ENCODE data around the gene USP17L21. TPM values are rescaled to one million over a fixed set of nuclear protein-coding genes. Genes with fewer than 3 reads are reported as not detected.
"Not testable (repeated sequence)": the region's sequence is repeated elsewhere in the genome, so short reads cannot be mapped to it uniquely, and the experiment has no call there.

The USP17L21 gene, protein sequence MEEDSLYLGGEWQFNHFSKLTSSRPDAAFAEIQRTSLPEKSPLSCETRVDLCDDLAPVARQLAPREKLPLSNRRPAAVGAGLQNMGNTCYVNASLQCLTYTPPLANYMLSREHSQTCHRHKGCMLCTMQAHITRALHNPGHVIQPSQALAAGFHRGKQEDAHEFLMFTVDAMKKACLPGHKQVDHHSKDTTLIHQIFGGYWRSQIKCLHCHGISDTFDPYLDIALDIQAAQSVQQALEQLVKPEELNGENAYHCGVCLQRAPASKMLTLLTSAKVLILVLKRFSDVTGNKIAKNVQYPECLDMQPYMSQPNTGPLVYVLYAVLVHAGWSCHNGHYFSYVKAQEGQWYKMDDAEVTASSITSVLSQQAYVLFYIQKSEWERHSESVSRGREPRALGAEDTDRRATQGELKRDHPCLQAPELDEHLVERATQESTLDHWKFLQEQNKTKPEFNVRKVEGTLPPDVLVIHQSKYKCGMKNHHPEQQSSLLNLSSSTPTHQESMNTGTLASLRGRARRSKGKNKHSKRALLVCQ
- not detected for total RNA-seq

DNA sequence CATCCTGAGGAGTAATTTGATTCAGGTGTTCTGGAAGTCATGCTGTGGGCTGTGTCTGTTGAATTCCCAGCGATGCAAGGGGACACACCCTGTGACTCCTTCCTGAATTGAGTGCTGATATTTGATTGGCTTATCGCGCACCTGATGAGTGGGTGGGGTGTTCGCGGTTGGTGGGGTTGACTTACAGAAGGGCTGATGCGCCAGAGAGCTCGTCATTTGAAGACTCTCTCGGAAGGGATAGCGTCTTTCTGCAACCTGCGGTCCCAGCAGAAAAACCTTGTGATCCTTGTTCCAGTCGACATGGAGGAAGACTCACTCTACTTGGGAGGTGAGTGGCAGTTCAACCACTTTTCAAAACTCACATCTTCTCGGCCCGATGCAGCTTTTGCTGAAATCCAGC is at the start of gene USP17L21:
USP17L21 (plus strand) TSS at position 301 of the 400 bp plus-strand sequence; CDS start at position 301, 0 bp downstream.
- DNase-seq (ENCODE audit: low spot score); intact Hi-C loops (cut with DNase I); ATAC-seq: not testable (repeated sequence)

DNA sequence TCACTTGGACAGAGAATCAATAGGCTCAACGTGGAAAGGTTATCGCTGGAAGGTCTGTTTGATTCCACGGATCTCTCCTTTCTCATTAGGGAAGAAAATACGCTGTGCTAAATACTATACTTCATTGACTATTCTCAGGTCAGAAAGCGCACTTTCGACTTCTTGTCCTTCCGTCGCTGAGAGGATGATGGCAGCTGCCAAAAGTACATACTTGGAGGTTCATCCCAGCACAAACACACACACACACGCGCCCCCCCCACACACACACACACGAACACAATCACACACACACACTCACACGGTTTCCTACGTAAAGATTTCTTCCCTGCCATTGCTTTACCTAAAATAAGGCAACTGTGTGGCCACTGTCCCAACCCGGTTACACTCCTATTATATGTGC is 48.0 kb upstream of the USP17L21 start:
- ATAC-seq; intact Hi-C loops (cut with DNase I); DNase-seq (ENCODE audit: low spot score): not testable (repeated sequence)

DNA sequence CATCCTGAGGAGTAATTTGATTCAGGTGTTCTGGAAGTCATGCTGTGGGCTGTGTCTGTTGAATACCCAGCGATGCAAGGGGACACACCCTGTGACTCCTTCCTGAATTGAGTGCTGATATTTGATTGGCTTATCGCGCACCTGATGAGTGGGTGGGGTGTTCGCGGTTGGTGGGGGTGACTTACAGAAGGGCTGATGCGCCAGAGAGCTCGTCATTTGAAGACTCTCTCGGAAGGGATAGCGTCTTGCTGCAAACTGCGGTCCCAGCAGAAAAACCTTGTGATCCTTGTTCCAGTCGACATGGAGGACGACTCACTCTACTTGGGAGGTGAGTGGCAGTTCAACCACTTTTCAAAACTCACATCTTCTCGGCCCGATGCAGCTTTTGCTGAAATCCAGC is 47.6 kb upstream of the USP17L21 start, which contains the start of gene USP17L11:
USP17L11 (plus strand) TSS at position 301 of the 400 bp plus-strand sequence; CDS start at position 301, 0 bp downstream.
- DNase-seq (ENCODE audit: low spot score); intact Hi-C loops (cut with DNase I); ATAC-seq: not testable (repeated sequence)

- not testable (repeated sequence) for DNase-seq (ENCODE audit: low spot score); ATAC-seq
Measured at GRCh38 chr4:9219852-9220251, 42.8 kb upstream of the USP17L21 start, which contains the start of gene USP17L12. Gene USP17L12, plus strand, starts transcription at chr4:9220152. Its CDS starts 0 bp downstream, at chr4:9220152.

DNA sequence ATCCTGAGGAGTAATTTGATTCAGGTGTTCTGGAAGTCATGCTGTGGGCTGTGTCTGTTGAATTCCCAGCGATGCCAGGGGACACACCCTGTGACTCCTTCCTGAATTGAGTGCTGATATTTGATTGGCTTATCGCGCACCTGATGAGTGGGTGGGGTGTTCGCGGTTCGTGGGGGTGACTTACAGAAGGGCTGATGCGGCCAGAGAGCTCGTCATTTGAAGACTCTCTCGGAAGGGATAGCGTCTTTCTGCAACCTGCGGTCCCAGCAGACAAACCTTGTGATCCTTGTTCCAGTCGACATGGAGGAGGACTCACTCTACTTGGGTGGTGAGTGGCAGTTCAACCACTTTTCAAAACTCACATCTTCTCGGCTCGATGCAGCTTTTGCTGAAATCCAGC is 38.1 kb upstream of the USP17L21 start, which contains the start of gene USP17L13:
USP17L13 (plus strand) TSS at position 301 of the 400 bp plus-strand sequence; CDS start at position 301, 0 bp downstream.
- DNase-seq (ENCODE audit: low spot score); ATAC-seq; intact Hi-C loops (cut with DNase I): not testable (repeated sequence)

More at GRCh38 chr4:9219852-9220251, 42.8 kb upstream of the USP17L21 start, which contains the start of gene USP17L12:
- intact Hi-C loops (cut with DNase I) = not testable (repeated sequence)

GRCh38 chr4:9230249-9230648 is 32.4 kb upstream of the USP17L21 start:
- ATAC-seq; intact Hi-C loops (cut with DNase I): not testable (repeated sequence)
- peak; percentile 51 for DNase-seq (ENCODE audit: low spot score)

- intact Hi-C loops (cut with DNase I); ATAC-seq; DNase-seq (ENCODE audit: low spot score): not testable (repeated sequence)
Measured at GRCh38 chr4:9234085-9234484, 28.6 kb upstream of the USP17L21 start, which contains the start of gene USP17L15. Gene USP17L15, plus strand, starts transcription at chr4:9234385. Its CDS starts 0 bp downstream, at chr4:9234385.

DNA sequence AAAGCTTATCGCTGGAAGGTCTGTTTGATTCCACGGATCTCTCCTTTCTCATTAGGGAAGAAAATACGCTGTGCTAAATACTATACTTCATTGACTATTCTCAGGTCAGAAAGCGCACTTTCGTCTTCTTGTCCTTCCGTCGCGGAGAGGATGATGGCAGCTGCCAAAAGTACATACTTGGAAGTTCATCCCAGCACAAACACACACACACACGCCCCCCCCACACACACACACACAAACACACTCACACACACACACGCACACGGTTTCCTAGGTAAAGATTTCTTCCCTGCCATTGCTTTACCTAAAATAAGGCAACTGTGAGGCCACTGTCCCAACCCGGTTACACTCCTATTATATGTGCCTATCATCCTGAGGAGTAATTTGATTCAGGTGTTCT is 24.2 kb upstream of the USP17L21 start:
- intact Hi-C loops (cut with DNase I) = not testable (repeated sequence)
- peak; percentile 39 for DNase-seq (ENCODE audit: low spot score)

DNA sequence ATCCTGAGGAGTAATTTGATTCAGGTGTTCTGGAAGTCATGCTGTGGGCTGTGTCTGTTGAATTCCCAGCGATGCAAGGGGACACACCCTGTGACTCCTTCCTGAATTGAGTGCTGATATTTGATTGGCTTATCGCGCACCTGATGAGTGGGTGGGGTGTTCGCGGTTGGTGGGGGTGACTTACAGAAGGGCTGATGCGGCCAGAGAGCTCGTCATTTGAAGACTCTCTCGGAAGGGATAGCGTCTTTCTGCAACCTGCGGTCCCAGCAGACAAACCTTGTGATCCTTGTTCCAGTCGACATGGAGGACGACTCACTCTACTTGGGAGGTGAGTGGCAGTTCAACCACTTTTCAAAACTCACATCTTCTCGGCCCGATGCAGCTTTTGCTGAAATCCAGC is 19.1 kb upstream of the USP17L21 start, which contains the start of gene USP17L17:
USP17L17 (plus strand) TSS at position 301 of the 400 bp plus-strand sequence; CDS start at position 301, 0 bp downstream.
- intact Hi-C loops (cut with DNase I); DNase-seq (ENCODE audit: low spot score); ATAC-seq: not testable (repeated sequence)

More for the DNA sequence above, 24.2 kb upstream of the USP17L21 start:
- ATAC-seq = not testable (repeated sequence)

- DNase-seq (ENCODE audit: low spot score) = peak; percentile 64
- not testable (repeated sequence) for ATAC-seq
Measured at GRCh38 chr4:9247953-9248680, 14.6 kb upstream of the USP17L21 start, which contains the start of gene USP17L18. Gene USP17L18, plus strand, starts transcription at chr4:9248630. Its CDS starts 0 bp downstream, at chr4:9248630.

GRCh38 chr4:9253078-9253477 is 9.6 kb upstream of the USP17L21 start, which contains the start of gene USP17L19:
Gene USP17L19, plus strand, starts transcription at chr4:9253378. Its CDS starts 0 bp downstream, at chr4:9253378.
- DNase-seq (ENCODE audit: low spot score); intact Hi-C loops (cut with DNase I); ATAC-seq: not testable (repeated sequence)

More at GRCh38 chr4:9247953-9248680, 14.6 kb upstream of the USP17L21 start, which contains the start of gene USP17L18:
- intact Hi-C loops (cut with DNase I) = not testable (repeated sequence)

DNA sequence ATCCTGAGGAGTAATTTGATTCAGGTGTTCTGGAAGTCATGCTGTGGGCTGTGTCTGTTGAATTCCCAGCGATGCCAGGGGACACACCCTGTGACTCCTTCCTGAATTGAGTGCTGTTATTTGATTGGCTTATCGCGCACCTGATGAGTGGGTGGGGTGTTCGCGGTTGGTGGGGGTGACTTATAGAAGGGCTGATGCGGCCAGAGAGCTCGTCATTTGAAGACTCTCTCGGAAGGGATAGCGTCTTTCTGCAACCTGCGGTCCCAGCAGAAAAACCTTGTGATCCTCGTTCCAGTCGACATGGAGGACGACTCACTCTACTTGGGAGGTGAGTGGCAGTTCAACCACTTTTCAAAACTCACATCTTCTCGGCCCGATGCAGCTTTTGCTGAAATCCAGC is 4.8 kb upstream of the USP17L21 start, which contains the start of gene USP17L20:
USP17L20 (plus strand) TSS at position 301 of the 400 bp plus-strand sequence; CDS start at position 301, 0 bp downstream.
- ATAC-seq; intact Hi-C loops (cut with DNase I); DNase-seq (ENCODE audit: low spot score): not testable (repeated sequence)

DNA sequence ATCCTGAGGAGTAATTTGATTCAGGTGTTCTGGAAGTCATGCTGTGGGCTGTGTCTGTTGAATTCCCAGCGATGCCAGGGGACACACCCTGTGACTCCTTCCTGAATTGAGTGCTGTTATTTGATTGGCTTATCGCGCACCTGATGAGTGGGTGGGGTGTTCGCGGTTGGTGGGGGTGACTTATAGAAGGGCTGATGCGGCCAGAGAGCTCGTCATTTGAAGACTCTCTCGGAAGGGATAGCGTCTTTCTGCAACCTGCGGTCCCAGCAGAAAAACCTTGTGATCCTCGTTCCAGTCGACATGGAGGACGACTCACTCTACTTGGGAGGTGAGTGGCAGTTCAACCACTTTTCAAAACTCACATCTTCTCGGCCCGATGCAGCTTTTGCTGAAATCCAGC is 4.6 kb downstream of the USP17L21 start, which contains the start of gene USP17L22:
USP17L22 (plus strand) TSS at position 301 of the 400 bp plus-strand sequence; CDS start at position 301, 0 bp downstream.
- intact Hi-C loops (cut with DNase I); ATAC-seq; DNase-seq (ENCODE audit: low spot score): not testable (repeated sequence)

DNA sequence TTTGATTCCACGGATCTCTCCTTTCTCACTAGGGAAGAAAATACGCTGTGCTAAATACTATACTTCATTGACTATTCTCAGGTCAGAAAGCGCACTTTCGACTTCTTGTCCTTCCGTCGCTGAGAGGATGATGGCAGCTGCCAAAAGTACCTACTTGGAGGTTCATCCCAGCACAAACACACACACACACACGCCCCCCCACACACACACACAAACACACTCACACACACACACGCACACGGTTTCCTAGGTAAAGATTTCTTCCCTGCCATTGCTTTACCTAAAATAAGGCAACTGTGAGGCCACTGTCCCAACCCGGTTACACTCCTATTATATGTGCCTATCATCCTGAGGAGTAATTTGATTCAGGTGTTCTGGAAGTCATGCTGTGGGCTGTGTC is 9.0 kb downstream of the USP17L21 start:
- peak; percentile 84 for DNase-seq (ENCODE audit: low spot score)
- intact Hi-C loops (cut with DNase I); ATAC-seq: not testable (repeated sequence)
